GM23338 (cell line): ENCODE results near the gene IMPA2. TPM values are rescaled to one million over a fixed set of nuclear protein-coding genes. Genes with fewer than 3 reads are reported as not detected.

Source experiments
- ATAC-seq: fragments of 200-7000 bp; cut with Tn5 transposase; 3 replicates; pipeline ENCODE4 v1.9.1; 2020
- DNase-seq: peaks from one replicate; pipeline ENCODE4 v3.0.0-alpha.2; 2015; ENCODE audit warnings: low spot score
- H2AFZ ChIP-seq: fragments of 200-600 bp; sonication (generic); 2 replicates; pipeline ENCODE4 v1.8.0; 2016; ENCODE audit warnings: antibody characterized with exemption, mild to moderate bottlenecking, moderate library complexity
- H3F3A ChIP-seq: fragments of 200-600 bp; sonication (generic); replicated peaks from 2 replicates; pipeline ENCODE4 v1.8.0; 2017; ENCODE audit warnings: antibody characterized with exemption, mixed run types, low read depth
- H3K27ac ChIP-seq: fragments of 200-600 bp; sonication (generic); 2 replicates; pipeline ENCODE4 v1.6.1; 2016; ENCODE audit warnings: low read depth
- H3K27me3 ChIP-seq: fragments of 200-600 bp; sonication (generic); 2 replicates; pipeline ENCODE4 v1.8.0; 2016; ENCODE audit warnings: mild to moderate bottlenecking, mixed run types, moderate library complexity; ENCODE audit not compliant: insufficient read depth
- H3K36me3 ChIP-seq: fragments of 200-600 bp; sonication (generic); 2 replicates; pipeline ENCODE4 v1.8.0; 2016; ENCODE audit warnings: mild to moderate bottlenecking; ENCODE audit not compliant: insufficient read depth
- H3K4me1 ChIP-seq: fragments of 200-600 bp; sonication (generic); 2 replicates; pipeline ENCODE4 v1.8.0; 2016; ENCODE audit warnings: mild to moderate bottlenecking, moderate library complexity; ENCODE audit not compliant: insufficient read depth
- H3K4me2 ChIP-seq: fragments of 200-600 bp; sonication (generic); 2 replicates; pipeline ENCODE4 v1.7.1; 2017; ENCODE audit warnings: mixed run types
- H3K4me3 ChIP-seq: fragments of 200-600 bp; sonication (generic); 2 replicates; pipeline ENCODE4 v1.6.1; 2016; ENCODE audit warnings: mixed run types
- H3K79me2 ChIP-seq: fragments of 200-600 bp; sonication (generic); replicated peaks from 2 replicates; pipeline ENCODE4 v1.8.0; 2017; ENCODE audit warnings: mild to moderate bottlenecking; ENCODE audit not compliant: insufficient read depth
- H3K9me2 ChIP-seq: fragments of 200-600 bp; sonication (generic); 2 replicates; pipeline ENCODE4 v1.8.0; 2017; ENCODE audit not compliant: insufficient read depth
- H4K20me1 ChIP-seq: fragments of 200-600 bp; sonication (generic); replicated peaks from 2 replicates; pipeline ENCODE4 v1.8.0; 2017; ENCODE audit warnings: mild to moderate bottlenecking; ENCODE audit not compliant: insufficient read depth
- H3K27ac Mint-ChIP-seq: 2 replicates; pipeline ENCODE4 v1.8.0; 2020; ENCODE audit warnings: inconsistent platforms, mild to moderate bottlenecking, moderate library complexity, mixed read lengths
- H3K27me3 Mint-ChIP-seq: 3 replicates; pipeline ENCODE4 v1.8.0; 2022; ENCODE audit warnings: low read depth, mild to moderate bottlenecking, moderate library complexity, mixed read lengths, inconsistent platforms; ENCODE audit not compliant: insufficient read depth, poor library complexity
- H3K36me3 Mint-ChIP-seq: 3 replicates; pipeline ENCODE4 v1.8.0; 2021; ENCODE audit warnings: low read depth, mild to moderate bottlenecking, inconsistent platforms, moderate library complexity, mixed read lengths
- H3K4me1 Mint-ChIP-seq: 3 replicates; pipeline ENCODE4 v1.8.0; 2020; ENCODE audit warnings: mild to moderate bottlenecking, inconsistent platforms, mixed read lengths
- H3K4me3 Mint-ChIP-seq: 3 replicates; pipeline ENCODE4 v1.8.0; 2021; ENCODE audit warnings: moderate library complexity, mild to moderate bottlenecking, inconsistent platforms, mixed read lengths
- H3K9me3 Mint-ChIP-seq: 3 replicates; pipeline ENCODE4 v1.8.0; 2020; ENCODE audit warnings: moderate library complexity, mild to moderate bottlenecking, inconsistent platforms, mixed read lengths
- CREB1 ChIP-seq: fragments of 250-450 bp; sonication (Bioruptor Pico); IDR thresholded peaks from 2 replicates; pipeline ENCODE4 v1.5.0; 2020; ENCODE audit warnings: low read depth, mild to moderate bottlenecking, moderate library complexity
- EZH2 ChIP-seq: fragments of 200-600 bp; sonication (generic); IDR thresholded peaks from one replicate; pipeline ENCODE4 v1.8.0; 2017; ENCODE audit warnings: antibody characterized with exemption, mild to moderate bottlenecking, low read depth; ENCODE audit not compliant: unreplicated experiment
- EZH2phosphoT487 ChIP-seq: fragments of 200-600 bp; sonication (generic); IDR thresholded peaks from one replicate; pipeline ENCODE4 v1.8.1; 2018; ENCODE audit warnings: antibody characterized with exemption; ENCODE audit not compliant: unreplicated experiment
- JUNB ChIP-seq: IDR thresholded peaks from one replicate; pipeline ENCODE4 v1.6.1; 2016; ENCODE audit warnings: antibody characterized with exemption; ENCODE audit not compliant: unreplicated experiment
- NANOG ChIP-seq: IDR thresholded peaks from 2 replicates; pipeline ENCODE4 v1.6.1; 2016; ENCODE audit warnings: antibody characterized with exemption, borderline replicate concordance
- POLR2AphosphoS5 ChIP-seq: IDR thresholded peaks from 2 replicates; pipeline ENCODE4 v1.6.1; 2016; ENCODE audit warnings: antibody characterized with exemption, low read depth
- STAT1 ChIP-seq: IDR thresholded peaks from one replicate; pipeline ENCODE4 v1.6.1; 2016; ENCODE audit warnings: antibody characterized with exemption; ENCODE audit not compliant: unreplicated experiment
- ZNF114 ChIP-seq: fragments of 250-450 bp; sonication (Bioruptor Pico); IDR thresholded peaks from 2 replicates; pipeline ENCODE4 v1.5.0; 2020; ENCODE audit warnings: mild to moderate bottlenecking, moderate library complexity
- ZNF331 ChIP-seq: fragments of 250-450 bp; sonication (Bioruptor Pico); IDR thresholded peaks from 2 replicates; pipeline ENCODE4 v1.5.0; 2020; ENCODE audit warnings: low read depth, mild to moderate bottlenecking, moderate library complexity
- polyA plus RNA-seq: library from polyadenylated mRNA; unstranded; fragments of >200 nt; fragmentation: Nextera tagmentation; extraction: Ambion mirVana; gene quantifications from 2 replicates; pipeline ENCODE4 v1.2.1, GENCODE V29; 2016
- total RNA-seq: library from RNA; depleted of rRNA; stranded (reverse); fragments of >200 nt; shearing (Covaris generic); gene quantifications from 2 replicates; pipeline ENCODE4 v1.2.3, GENCODE V29; 2014
- TF ChIP-seq, protein P1 (sequence below): IDR thresholded peaks from one replicate; pipeline ENCODE4 v1.6.1; 2018; ENCODE audit warnings: antibody characterized with exemption; ENCODE audit not compliant: unreplicated experiment
- TF ChIP-seq, protein P2 (sequence below), 2 experiments: fragments of 200-600 bp in 1 of 2; sonication (generic) in 1 of 2; conservative IDR thresholded peaks; 2 replicates each; pipeline versions ENCODE4 v1.5.1 to v1.6.1; 2016 to 2017; ENCODE audit warnings: antibody characterized with exemption in 2 of 2, low read depth in 2 of 2, mild to moderate bottlenecking in 2 of 2, moderate library complexity in 1 of 2
- TF ChIP-seq, protein P3 (sequence below): fragments of 250-450 bp; sonication (Bioruptor Pico); IDR thresholded peaks from 2 replicates; pipeline ENCODE4 v1.5.0; 2020; ENCODE audit warnings: mild to moderate bottlenecking, moderate library complexity
- TF ChIP-seq, protein P4 (sequence below): IDR thresholded peaks from 2 replicates; pipeline ENCODE4 v1.6.1; 2016; ENCODE audit warnings: antibody characterized with exemption

Gene IMPA2
- total and polyA plus RNA-seq, 2 experiments from 2014 or later: 50.4 to 122 TPM

DNA sequence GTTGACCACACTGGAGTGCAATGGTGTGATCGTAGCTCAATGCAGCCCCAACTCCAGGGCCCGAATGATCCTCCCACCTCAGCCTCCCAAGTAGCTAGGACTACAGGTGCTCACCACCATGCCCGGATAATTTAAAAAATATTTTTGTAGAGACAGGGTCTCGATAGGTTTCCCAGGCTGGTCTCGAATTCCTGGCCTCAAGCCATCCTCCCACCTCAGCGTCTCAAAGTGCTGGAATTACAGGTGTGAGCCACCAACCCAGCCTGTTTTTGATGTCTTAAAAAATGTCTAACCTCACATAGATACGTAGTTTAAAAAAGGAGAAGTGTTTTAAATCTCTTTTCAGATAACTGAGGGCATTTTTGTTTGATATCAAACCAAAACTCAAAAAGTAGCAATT, 37.6 kb downstream of the IMPA2 start:
- DNase-seq (no peak), ATAC-seq (no peak)
- Histone ChIP-seq H2AFZ (no peak overlapping the region), H3K4me3 (no peak overlapping the region), H3F3A (no peaks in the 10 kb centered on the region), H3K27ac (no peak overlapping the region), H3K4me1 (no peaks in the 10 kb centered on the region), H3K36me3 (peaks cover 10% of the 10 kb centered on the region; the same call in 1 of the 2 replicates), H3K27me3 (no peaks in the 10 kb centered on the region), H3K4me2 (no peak overlapping the region), H4K20me1 (no peaks in the 10 kb centered on the region), H3K79me2 (no peaks in the 10 kb centered on the region), H3K9me2 (no peaks in the 10 kb centered on the region)
- no peak overlapping the region for H3K4me3 Mint-ChIP-seq
- no peak for TF ChIP-seq NANOG
- TF ChIP-seq, protein P1, sequence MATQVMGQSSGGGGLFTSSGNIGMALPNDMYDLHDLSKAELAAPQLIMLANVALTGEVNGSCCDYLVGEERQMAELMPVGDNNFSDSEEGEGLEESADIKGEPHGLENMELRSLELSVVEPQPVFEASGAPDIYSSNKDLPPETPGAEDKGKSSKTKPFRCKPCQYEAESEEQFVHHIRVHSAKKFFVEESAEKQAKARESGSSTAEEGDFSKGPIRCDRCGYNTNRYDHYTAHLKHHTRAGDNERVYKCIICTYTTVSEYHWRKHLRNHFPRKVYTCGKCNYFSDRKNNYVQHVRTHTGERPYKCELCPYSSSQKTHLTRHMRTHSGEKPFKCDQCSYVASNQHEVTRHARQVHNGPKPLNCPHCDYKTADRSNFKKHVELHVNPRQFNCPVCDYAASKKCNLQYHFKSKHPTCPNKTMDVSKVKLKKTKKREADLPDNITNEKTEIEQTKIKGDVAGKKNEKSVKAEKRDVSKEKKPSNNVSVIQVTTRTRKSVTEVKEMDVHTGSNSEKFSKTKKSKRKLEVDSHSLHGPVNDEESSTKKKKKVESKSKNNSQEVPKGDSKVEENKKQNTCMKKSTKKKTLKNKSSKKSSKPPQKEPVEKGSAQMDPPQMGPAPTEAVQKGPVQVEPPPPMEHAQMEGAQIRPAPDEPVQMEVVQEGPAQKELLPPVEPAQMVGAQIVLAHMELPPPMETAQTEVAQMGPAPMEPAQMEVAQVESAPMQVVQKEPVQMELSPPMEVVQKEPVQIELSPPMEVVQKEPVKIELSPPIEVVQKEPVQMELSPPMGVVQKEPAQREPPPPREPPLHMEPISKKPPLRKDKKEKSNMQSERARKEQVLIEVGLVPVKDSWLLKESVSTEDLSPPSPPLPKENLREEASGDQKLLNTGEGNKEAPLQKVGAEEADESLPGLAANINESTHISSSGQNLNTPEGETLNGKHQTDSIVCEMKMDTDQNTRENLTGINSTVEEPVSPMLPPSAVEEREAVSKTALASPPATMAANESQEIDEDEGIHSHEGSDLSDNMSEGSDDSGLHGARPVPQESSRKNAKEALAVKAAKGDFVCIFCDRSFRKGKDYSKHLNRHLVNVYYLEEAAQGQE: no peak
- no peak for TF ChIP-seq ZNF114 (CRISPR knock-in tag)
- no peak for TF ChIP-seq EZH2phosphoT487
- TF ChIP-seq JUNB: no peak
- TF ChIP-seq, protein P2, sequence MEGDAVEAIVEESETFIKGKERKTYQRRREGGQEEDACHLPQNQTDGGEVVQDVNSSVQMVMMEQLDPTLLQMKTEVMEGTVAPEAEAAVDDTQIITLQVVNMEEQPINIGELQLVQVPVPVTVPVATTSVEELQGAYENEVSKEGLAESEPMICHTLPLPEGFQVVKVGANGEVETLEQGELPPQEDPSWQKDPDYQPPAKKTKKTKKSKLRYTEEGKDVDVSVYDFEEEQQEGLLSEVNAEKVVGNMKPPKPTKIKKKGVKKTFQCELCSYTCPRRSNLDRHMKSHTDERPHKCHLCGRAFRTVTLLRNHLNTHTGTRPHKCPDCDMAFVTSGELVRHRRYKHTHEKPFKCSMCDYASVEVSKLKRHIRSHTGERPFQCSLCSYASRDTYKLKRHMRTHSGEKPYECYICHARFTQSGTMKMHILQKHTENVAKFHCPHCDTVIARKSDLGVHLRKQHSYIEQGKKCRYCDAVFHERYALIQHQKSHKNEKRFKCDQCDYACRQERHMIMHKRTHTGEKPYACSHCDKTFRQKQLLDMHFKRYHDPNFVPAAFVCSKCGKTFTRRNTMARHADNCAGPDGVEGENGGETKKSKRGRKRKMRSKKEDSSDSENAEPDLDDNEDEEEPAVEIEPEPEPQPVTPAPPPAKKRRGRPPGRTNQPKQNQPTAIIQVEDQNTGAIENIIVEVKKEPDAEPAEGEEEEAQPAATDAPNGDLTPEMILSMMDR (conservative IDR thresholded peaks at IDR 0.05; ENCODE audit: low read depth in 2 of 2): no peak
- no peak for TF ChIP-seq STAT1
- TF ChIP-seq POLR2AphosphoS5: no peak
- TF ChIP-seq CREB1 (CRISPR knock-in tag): no peak
- TF ChIP-seq, protein P3, sequence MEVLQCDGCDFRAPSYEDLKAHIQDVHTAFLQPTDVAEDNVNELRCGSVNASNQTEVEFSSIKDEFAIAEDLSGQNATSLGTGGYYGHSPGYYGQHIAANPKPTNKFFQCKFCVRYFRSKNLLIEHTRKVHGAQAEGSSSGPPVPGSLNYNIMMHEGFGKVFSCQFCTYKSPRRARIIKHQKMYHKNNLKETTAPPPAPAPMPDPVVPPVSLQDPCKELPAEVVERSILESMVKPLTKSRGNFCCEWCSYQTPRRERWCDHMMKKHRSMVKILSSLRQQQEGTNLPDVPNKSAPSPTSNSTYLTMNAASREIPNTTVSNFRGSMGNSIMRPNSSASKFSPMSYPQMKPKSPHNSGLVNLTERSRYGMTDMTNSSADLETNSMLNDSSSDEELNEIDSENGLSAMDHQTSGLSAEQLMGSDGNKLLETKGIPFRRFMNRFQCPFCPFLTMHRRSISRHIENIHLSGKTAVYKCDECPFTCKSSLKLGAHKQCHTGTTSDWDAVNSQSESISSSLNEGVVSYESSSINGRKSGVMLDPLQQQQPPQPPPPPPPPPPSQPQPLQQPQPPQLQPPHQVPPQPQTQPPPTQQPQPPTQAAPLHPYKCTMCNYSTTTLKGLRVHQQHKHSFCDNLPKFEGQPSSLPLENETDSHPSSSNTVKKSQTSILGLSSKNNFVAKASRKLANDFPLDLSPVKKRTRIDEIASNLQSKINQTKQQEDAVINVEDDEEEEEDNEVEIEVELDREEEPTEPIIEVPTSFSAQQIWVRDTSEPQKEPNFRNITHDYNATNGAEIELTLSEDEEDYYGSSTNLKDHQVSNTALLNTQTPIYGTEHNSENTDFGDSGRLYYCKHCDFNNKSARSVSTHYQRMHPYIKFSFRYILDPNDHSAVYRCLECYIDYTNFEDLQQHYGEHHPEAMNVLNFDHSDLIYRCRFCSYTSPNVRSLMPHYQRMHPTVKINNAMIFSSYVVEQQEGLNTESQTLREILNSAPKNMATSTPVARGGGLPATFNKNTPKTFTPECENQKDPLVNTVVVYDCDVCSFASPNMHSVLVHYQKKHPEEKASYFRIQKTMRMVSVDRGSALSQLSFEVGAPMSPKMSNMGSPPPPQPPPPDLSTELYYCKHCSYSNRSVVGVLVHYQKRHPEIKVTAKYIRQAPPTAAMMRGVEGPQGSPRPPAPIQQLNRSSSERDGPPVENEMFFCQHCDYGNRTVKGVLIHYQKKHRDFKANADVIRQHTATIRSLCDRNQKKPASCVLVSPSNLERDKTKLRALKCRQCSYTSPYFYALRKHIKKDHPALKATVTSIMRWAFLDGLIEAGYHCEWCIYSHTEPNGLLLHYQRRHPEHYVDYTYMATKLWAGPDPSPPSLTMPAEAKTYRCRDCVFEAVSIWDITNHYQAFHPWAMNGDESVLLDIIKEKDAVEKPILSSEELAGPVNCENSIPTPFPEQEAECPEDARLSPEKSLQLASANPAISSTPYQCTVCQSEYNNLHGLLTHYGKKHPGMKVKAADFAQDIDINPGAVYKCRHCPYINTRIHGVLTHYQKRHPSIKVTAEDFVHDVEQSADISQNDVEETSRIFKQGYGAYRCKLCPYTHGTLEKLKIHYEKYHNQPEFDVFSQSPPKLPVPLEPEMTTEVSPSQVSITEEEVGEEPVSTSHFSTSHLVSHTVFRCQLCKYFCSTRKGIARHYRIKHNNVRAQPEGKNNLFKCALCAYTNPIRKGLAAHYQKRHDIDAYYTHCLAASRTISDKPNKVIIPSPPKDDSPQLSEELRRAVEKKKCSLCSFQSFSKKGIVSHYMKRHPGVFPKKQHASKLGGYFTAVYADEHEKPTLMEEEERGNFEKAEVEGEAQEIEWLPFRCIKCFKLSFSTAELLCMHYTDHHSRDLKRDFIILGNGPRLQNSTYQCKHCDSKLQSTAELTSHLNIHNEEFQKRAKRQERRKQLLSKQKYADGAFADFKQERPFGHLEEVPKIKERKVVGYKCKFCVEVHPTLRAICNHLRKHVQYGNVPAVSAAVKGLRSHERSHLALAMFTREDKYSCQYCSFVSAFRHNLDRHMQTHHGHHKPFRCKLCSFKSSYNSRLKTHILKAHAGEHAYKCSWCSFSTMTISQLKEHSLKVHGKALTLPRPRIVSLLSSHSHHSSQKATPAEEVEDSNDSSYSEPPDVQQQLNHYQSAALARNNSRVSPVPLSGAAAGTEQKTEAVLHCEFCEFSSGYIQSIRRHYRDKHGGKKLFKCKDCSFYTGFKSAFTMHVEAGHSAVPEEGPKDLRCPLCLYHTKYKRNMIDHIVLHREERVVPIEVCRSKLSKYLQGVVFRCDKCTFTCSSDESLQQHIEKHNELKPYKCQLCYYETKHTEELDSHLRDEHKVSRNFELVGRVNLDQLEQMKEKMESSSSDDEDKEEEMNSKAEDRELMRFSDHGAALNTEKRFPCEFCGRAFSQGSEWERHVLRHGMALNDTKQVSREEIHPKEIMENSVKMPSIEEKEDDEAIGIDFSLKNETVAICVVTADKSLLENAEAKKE (CRISPR knock-in tag): no peak
- TF ChIP-seq ZNF331 (CRISPR knock-in tag): no peak
- TF ChIP-seq, protein P4, sequence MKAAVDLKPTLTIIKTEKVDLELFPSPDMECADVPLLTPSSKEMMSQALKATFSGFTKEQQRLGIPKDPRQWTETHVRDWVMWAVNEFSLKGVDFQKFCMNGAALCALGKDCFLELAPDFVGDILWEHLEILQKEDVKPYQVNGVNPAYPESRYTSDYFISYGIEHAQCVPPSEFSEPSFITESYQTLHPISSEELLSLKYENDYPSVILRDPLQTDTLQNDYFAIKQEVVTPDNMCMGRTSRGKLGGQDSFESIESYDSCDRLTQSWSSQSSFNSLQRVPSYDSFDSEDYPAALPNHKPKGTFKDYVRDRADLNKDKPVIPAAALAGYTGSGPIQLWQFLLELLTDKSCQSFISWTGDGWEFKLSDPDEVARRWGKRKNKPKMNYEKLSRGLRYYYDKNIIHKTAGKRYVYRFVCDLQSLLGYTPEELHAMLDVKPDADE: no peak
- no peak for TF ChIP-seq EZH2
- no peak overlapping the region for H3K27ac Mint-ChIP-seq
- H3K4me1 Mint-ChIP-seq: no peaks in the 10 kb centered on the region
- peaks cover 2% of the 10 kb centered on the region for H3K27me3 Mint-ChIP-seq
- H3K9me3 Mint-ChIP-seq: no peaks in the 10 kb centered on the region
- peaks cover 60% of the 10 kb centered on the region for H3K36me3 Mint-ChIP-seq
